ENCODE data around the gene RFNG. TPM values are rescaled to one million over a fixed set of nuclear protein-coding genes. Genes with fewer than 3 reads are reported as not detected.

Gene RFNG
- total and polyA plus RNA-seq, 7 experiments from 2014 or later, result 4.2 to 45.5 (median 28.1) TPM

- H3K4me3 ChIP-seq (ENCODE audit: low read length), result no peak overlapping the region
- Mint-ChIP-seq H3K9me3 (no peaks in the 10 kb centered on the region), H3K27ac (no peak overlapping the region), H3K36me3 (peaks cover 0 to 7% (median 0%) of the 10 kb centered on the region in 5 donors), H3K27me3 (no peaks in the 10 kb centered on the region), H3K4me1 (peaks cover 0 to 3% (median 0%) of the 10 kb centered on the region in 7 donors), H3K4me3 (no peak overlapping the region)
- CTCF ChIA-PET, result interaction anchor here (0.7 kb wide), 1 partner anchor 31 kb away, joined by 3 read pairs; no protein-coding TSS in a partner anchor
- H3K27me3 ChIP-seq (ENCODE audit: control insufficient read depth in 2 of 2, insufficient read depth in 2 of 2, low read length in 2 of 2), result no peaks in the 10 kb centered on the region
- intact Hi-C loops (cut with micrococcal nuclease), result no loop called here
- peaks cover 0 to 19% (median 0%) of the 10 kb centered on the region in 3 experiments for H3K36me3 ChIP-seq (ENCODE audit: control insufficient read depth in 2 of 3, insufficient read depth in 3 of 3, low read length in 3 of 3)
- no peaks in the 10 kb centered on the region for H3K4me1 ChIP-seq (ENCODE audit: control insufficient read depth in 2 of 2, insufficient read depth in 2 of 2, low read length in 2 of 2)
- DNase-seq, result no peak
- H3K27ac ChIP-seq (ENCODE audit: low read depth, low read length), result no peak overlapping the region
- no peaks in the 10 kb centered on the region for H3K9me3 ChIP-seq (ENCODE audit: control insufficient read depth in 2 of 3, low read length in 3 of 3)
- no peak for ATAC-seq
- POLR2A ChIA-PET, result no interaction called here
Observed at GRCh38 chr17:81999587-81999975, 52.0 kb downstream of the RFNG start.

- no peaks in the 10 kb centered on the region for H3K4me1 ChIP-seq (ENCODE audit: control insufficient read depth in 2 of 2, insufficient read depth in 2 of 2, low read length in 2 of 2)
- no peak overlapping the region for H3K27ac ChIP-seq (ENCODE audit: low read depth, low read length)
- H3K4me3 Mint-ChIP-seq, result no peak overlapping the region
- intact Hi-C loops (cut with micrococcal nuclease), result no loop called here
- no peaks in the 10 kb centered on the region for H3K27me3 ChIP-seq (ENCODE audit: control insufficient read depth in 2 of 2, insufficient read depth in 2 of 2, low read length in 2 of 2)
- H3K36me3 ChIP-seq (ENCODE audit: control insufficient read depth in 2 of 3, insufficient read depth in 3 of 3, low read length in 3 of 3), result peaks cover 0 to 19% (median 0%) of the 10 kb centered on the region in 3 experiments
- ChIA-PET POLR2A (interaction anchor here (1.1 kb wide), 1 partner anchor 24 kb away, joined by 3 read pairs; the partner anchor contains the start of genes CENPX and LRRC45), CTCF (interaction anchor here (0.7 kb wide), 1 partner anchor 30 kb away, joined by 3 read pairs; no protein-coding TSS in a partner anchor)
- H3K4me1 Mint-ChIP-seq, result peaks cover 0 to 3% (median 0%) of the 10 kb centered on the region in 7 donors
- H3K27ac Mint-ChIP-seq, result no peak overlapping the region
- H3K9me3 ChIP-seq (ENCODE audit: control insufficient read depth in 2 of 3, low read length in 3 of 3), result no peaks in the 10 kb centered on the region
- H3K4me3 ChIP-seq (ENCODE audit: low read length), result no peak overlapping the region
- H3K36me3 Mint-ChIP-seq, result peaks cover 0 to 7% (median 0%) of the 10 kb centered on the region in 5 donors
- DNase-seq (no peak), ATAC-seq (no peak)
- no peaks in the 10 kb centered on the region for H3K9me3 Mint-ChIP-seq
- no peaks in the 10 kb centered on the region for H3K27me3 Mint-ChIP-seq
Observed at GRCh38 chr17:81998691-81999438, 52.7 kb downstream of the RFNG start.

- no peak overlapping the region for H3K4me3 ChIP-seq (ENCODE audit: low read length)
- H3K27ac ChIP-seq (ENCODE audit: low read depth, low read length), result no peak overlapping the region
- intact Hi-C loops (cut with micrococcal nuclease), result no loop called here
- ATAC-seq (no peak), DNase-seq (no peak)
- POLR2A ChIA-PET, result interaction anchor here (1.1 kb wide), 1 partner anchor 24 kb away, joined by 3 read pairs; the partner anchor contains the start of genes CENPX and LRRC45
- Mint-ChIP-seq H3K4me3 (no peak overlapping the region), H3K27ac (no peak overlapping the region), H3K36me3 (peaks cover 0 to 7% (median 0%) of the 10 kb centered on the region in 5 donors), H3K4me1 (peaks cover 0 to 3% (median 0%) of the 10 kb centered on the region in 7 donors), H3K27me3 (no peaks in the 10 kb centered on the region), H3K9me3 (no peaks in the 10 kb centered on the region)
- no peaks in the 10 kb centered on the region for H3K27me3 ChIP-seq (ENCODE audit: control insufficient read depth in 2 of 2, insufficient read depth in 2 of 2, low read length in 2 of 2)
- CTCF ChIA-PET, result no interaction called here
- H3K4me1 ChIP-seq (ENCODE audit: control insufficient read depth in 2 of 2, insufficient read depth in 2 of 2, low read length in 2 of 2), result no peaks in the 10 kb centered on the region
- no peaks in the 10 kb centered on the region for H3K9me3 ChIP-seq (ENCODE audit: control insufficient read depth in 2 of 3, low read length in 3 of 3)
- H3K36me3 ChIP-seq (ENCODE audit: control insufficient read depth in 2 of 3, insufficient read depth in 3 of 3, low read length in 3 of 3), result peaks cover 0 to 19% (median 0%) of the 10 kb centered on the region in 3 experiments
Observed at GRCh38 chr17:81998212-81998611, 53.4 kb downstream of the RFNG start.

Other genes with a start within 250 kb of the RFNG start
- not detected for gene GCGR, start 247.7 kb downstream of the RFNG start, total RNA-seq
- gene GCGR, start 247.7 kb downstream of the RFNG start, polyA plus RNA-seq, result not detected
- 10 to 100 TPM; 41.1 to 65.3 (median 53.1) TPM for gene MCRIP1, start 218.5 kb downstream of the RFNG start, total RNA-seq
- 10 to 100 TPM; 44.5 to 59.0 TPM for gene MCRIP1, start 218.5 kb downstream of the RFNG start, polyA plus RNA-seq
- not detected for gene PPP1R27, start 216.8 kb downstream of the RFNG start, total RNA-seq
- gene PPP1R27, start 216.8 kb downstream of the RFNG start, polyA plus RNA-seq, result under 1 TPM in 1 of 2 donors, not detected in 1; 0.13 TPM
- gene P4HB, start 191.3 kb downstream of the RFNG start, total RNA-seq, result 100 to 1,000 TPM; 188 to 568 (median 304) TPM
- gene P4HB, start 191.3 kb downstream of the RFNG start, polyA plus RNA-seq, result 100 to 1,000 TPM; 161 to 224 TPM
- gene ARHGDIA, start 180.5 kb downstream of the RFNG start, total RNA-seq, result 100 to 1,000 TPM; 308 to 671 (median 465) TPM
- 100 to 1,000 TPM in 1 of 2 donors, 10 to 100 TPM in 1; 66.5 to 140 TPM for gene ARHGDIA, start 180.5 kb downstream of the RFNG start, polyA plus RNA-seq
- 100 to 1,000 TPM in 1 of 5 experiments, 10 to 100 TPM in 4; 38.3 to 159 (median 83.2) TPM for gene ALYREF, start 160.2 kb downstream of the RFNG start, total RNA-seq
- 10 to 100 TPM; 28.5 to 31.5 TPM for gene ALYREF, start 160.2 kb downstream of the RFNG start, polyA plus RNA-seq
- 100 to 1,000 TPM in 1 of 5 experiments, 10 to 100 TPM in 4; 30.8 to 106 (median 40.5) TPM for gene ANAPC11, start 160.1 kb downstream of the RFNG start, total RNA-seq
- 100 to 1,000 TPM; 245 to 278 TPM for gene ANAPC11, start 160.1 kb downstream of the RFNG start, polyA plus RNA-seq
- gene NPB, start 149.6 kb downstream of the RFNG start, total RNA-seq, result under 1 TPM in 4 of 5 experiments, not detected in 1; 0.29 to 0.59 (median 0.54) TPM
- gene NPB, start 149.6 kb downstream of the RFNG start, polyA plus RNA-seq, result under 1 TPM in 1 of 2 donors, not detected in 1; 0.20 TPM
- gene PCYT2, start 140.4 kb downstream of the RFNG start, total RNA-seq, result 10 to 100 TPM; 17.5 to 43.6 (median 35.2) TPM
- gene PCYT2, start 140.4 kb downstream of the RFNG start, polyA plus RNA-seq, result 10 to 100 TPM; 22.4 to 27.0 TPM
- gene SIRT7, start 133.6 kb downstream of the RFNG start, total RNA-seq, result 10 to 100 TPM; 56.0 to 81.4 (median 69.7) TPM
- gene SIRT7, start 133.6 kb downstream of the RFNG start, polyA plus RNA-seq, result 10 to 100 TPM; 21.6 to 38.7 TPM
- 10 to 100 TPM; 12.9 to 28.1 (median 18.1) TPM for gene MAFG, start 124.1 kb downstream of the RFNG start, total RNA-seq
- gene MAFG, start 124.1 kb downstream of the RFNG start, polyA plus RNA-seq, result 1 to 10 TPM; 2.4 to 2.6 TPM
- gene PYCR1, start 114.5 kb downstream of the RFNG start, total RNA-seq, result 10 to 100 TPM in 1 of 5 experiments, 1 to 10 TPM in 4; 1.8 to 31.1 (median 2.3) TPM
- 1 to 10 TPM; 4.2 to 4.5 TPM for gene PYCR1, start 114.5 kb downstream of the RFNG start, polyA plus RNA-seq
- not detected for gene MYADML2, start 104.6 kb downstream of the RFNG start, total RNA-seq
- not detected for gene MYADML2, start 104.6 kb downstream of the RFNG start, polyA plus RNA-seq
- gene NOTUM, start 90.6 kb downstream of the RFNG start, total RNA-seq, result under 1 TPM in 1 of 5 experiments, not detected in 4; 0.82 TPM
- under 1 TPM in 1 of 2 donors, not detected in 1; 0.35 TPM for gene NOTUM, start 90.6 kb downstream of the RFNG start, polyA plus RNA-seq
- gene ASPSCR1, start 74.2 kb downstream of the RFNG start, total RNA-seq, result 10 to 100 TPM; 36.4 to 46.7 (median 46.0) TPM
- gene ASPSCR1, start 74.2 kb downstream of the RFNG start, polyA plus RNA-seq, result 10 to 100 TPM; 24.2 to 36.6 TPM
- 10 to 100 TPM; 25.5 to 71.8 (median 31.8) TPM for gene CENPX, start 28.9 kb downstream of the RFNG start, total RNA-seq
- gene CENPX, start 28.9 kb downstream of the RFNG start, polyA plus RNA-seq, result 10 to 100 TPM; 62.3 to 72.7 TPM
- 10 to 100 TPM in 4 of 5 experiments, 1 to 10 TPM in 1; 9.2 to 39.1 (median 15.0) TPM for gene LRRC45, start 28.5 kb downstream of the RFNG start, total RNA-seq
- gene LRRC45, start 28.5 kb downstream of the RFNG start, polyA plus RNA-seq, result 1 to 10 TPM; 4.1 to 6.3 TPM
- gene RAC3, start 20.1 kb downstream of the RFNG start, total RNA-seq, result 1 to 10 TPM; 1.3 to 8.5 (median 2.1) TPM
- gene RAC3, start 20.1 kb downstream of the RFNG start, polyA plus RNA-seq, result not detected
- gene DCXR, start 14.1 kb downstream of the RFNG start, total RNA-seq, result 100 to 1,000 TPM in 1 of 5 experiments, 10 to 100 TPM in 4; 63.0 to 130 (median 83.6) TPM
- 100 to 1,000 TPM; 164 to 228 TPM for gene DCXR, start 14.1 kb downstream of the RFNG start, polyA plus RNA-seq
- gene GPS1, start 87 bp upstream of the RFNG start, total RNA-seq, result 10 to 100 TPM; 68.3 to 88.1 (median 71.7) TPM
- 100 to 1,000 TPM; 105 to 124 TPM for gene GPS1, start 87 bp upstream of the RFNG start, polyA plus RNA-seq
- 100 to 1,000 TPM; 127 to 157 (median 147) TPM for gene DUS1L, start 14.0 kb upstream of the RFNG start, total RNA-seq
- 100 to 1,000 TPM in 1 of 2 donors, 10 to 100 TPM in 1; 52.9 to 110 TPM for gene DUS1L, start 14.0 kb upstream of the RFNG start, polyA plus RNA-seq
- gene FASN, start 46.4 kb upstream of the RFNG start, total RNA-seq, result 100 to 1,000 TPM in 2 of 5 experiments, 10 to 100 TPM in 3; 24.3 to 168 (median 59.0) TPM
- 1 to 10 TPM in 1 of 2 donors, under 1 TPM in 1; 0.96 to 1.5 TPM for gene FASN, start 46.4 kb upstream of the RFNG start, polyA plus RNA-seq
- 100 to 1,000 TPM in 2 of 5 experiments, 10 to 100 TPM in 3; 75.7 to 127 (median 95.0) TPM for gene CCDC57, start 161.0 kb upstream of the RFNG start, total RNA-seq
- 10 to 100 TPM; 32.1 to 36.8 TPM for gene CCDC57, start 161.0 kb upstream of the RFNG start, polyA plus RNA-seq
- 100 to 1,000 TPM in 2 of 5 experiments, 10 to 100 TPM in 3; 14.6 to 264 (median 67.0) TPM for gene SLC16A3, start 177.2 kb upstream of the RFNG start, total RNA-seq
- gene SLC16A3, start 177.2 kb upstream of the RFNG start, polyA plus RNA-seq, result 1 to 10 TPM; 1.4 to 1.9 TPM
- 100 to 1,000 TPM; 144 to 249 (median 176) TPM for gene CSNK1D, start 221.9 kb upstream of the RFNG start, total RNA-seq
- 10 to 100 TPM; 46.1 to 81.3 TPM for gene CSNK1D, start 221.9 kb upstream of the RFNG start, polyA plus RNA-seq